Gastroesophageal sphincter (tissue), 4 donors: ENCODE data around the gene NMNAT1. TPM values are rescaled to one million over a fixed set of nuclear protein-coding genes. Genes with fewer than 3 reads are reported as not detected.

ENCODE experiments used
- ATAC-seq: fragments of 150-250 bp; one replicate; pipeline ENCODE4 v1.9.1; 2016; ENCODE audit warnings: mild to moderate bottlenecking, moderate library complexity
- H3K27ac ChIP-seq, 4 donors: fragments of 200-600 bp; sonication (generic) in 3 of 4; 1 replicate in 3 of 4; 2 replicates in 1 of 4; pipeline ENCODE4 v1.5.1; 2016 to 2019
- H3K27me3 ChIP-seq: fragments of 200-600 bp; sonication (generic); one replicate; pipeline ENCODE4 v1.5.1; 2019
- H3K36me3 ChIP-seq, 2 donors: fragments of 200-600 bp; sonication (generic); one replicate each; pipeline ENCODE4 v1.5.1; 2019; ENCODE audit warnings: control low read depth in 1 of 2
- H3K4me1 ChIP-seq, 3 donors: fragments of 200-600 bp; sonication (generic); 1 replicate in 2 of 3; 2 replicates in 1 of 3; pipeline ENCODE4 v1.5.1; 2016 to 2019; ENCODE audit warnings: control low read depth in 2 of 3
- H3K4me3 ChIP-seq, 2 donors: fragments of 200-600 bp; sonication (generic); one replicate each; pipeline ENCODE4 v1.5.1; 2019; ENCODE audit warnings: mild to moderate bottlenecking in 1 of 2, moderate library complexity in 1 of 2
- H3K9me3 ChIP-seq, 3 donors: fragments of 200-600 bp; sonication (generic); one replicate each; pipeline ENCODE4 v1.5.1; 2017 to 2019; ENCODE audit warnings: control low read depth in 2 of 3
- CTCF ChIP-seq, 4 experiments: fragments of 200-600 bp in 2 of 4; fragments of 450-650 bp in 2 of 4; sonication (generic) in 1 of 4; IDR thresholded peaks; one replicate each; pipeline ENCODE4 v1.5.1; 2017 to 2019; ENCODE audit warnings: antibody characterized with exemption in 4 of 4, mild to moderate bottlenecking in 2 of 4, moderate library complexity in 2 of 4
- EP300 ChIP-seq: sonication (generic); formaldehyde crosslinking; IDR thresholded peaks from one replicate; pipeline ENCODE4 v1.6.1; 2017; ENCODE audit warnings: antibody characterized with exemption, mild to moderate bottlenecking
- POLR2A ChIP-seq, 2 donors: fragments of 450-650 bp; IDR thresholded peaks; one replicate each; pipeline ENCODE4 v1.6.1; 2017; ENCODE audit warnings: antibody characterized with exemption in 2 of 2, mild to moderate bottlenecking in 2 of 2, moderate library complexity in 1 of 2
- POLR2AphosphoS5 ChIP-seq: sonication (generic); formaldehyde crosslinking; IDR thresholded peaks from one replicate; pipeline ENCODE4 v1.6.1; 2017; ENCODE audit warnings: antibody characterized with exemption
- WGBS, 2 donors: methylation state at CpG; one replicate each; pipeline ENCODE4 v1.1.5; 2018; ENCODE audit warnings: low coverage in 1 of 2; 5-methylcytosine and 5-hydroxymethylcytosine counted together
- total RNA-seq, 4 donors: library from RNA; depleted of rRNA; stranded (reverse); fragments of >200 nt; gene quantifications; one replicate each; pipeline ENCODE4 v1.1.0, GENCODE V29; 2016

The NMNAT1 gene
- total RNA-seq, 4 donors from 2014 or later: 6.1 to 12.6 (median 9.7) TPM

GRCh38 chr1:9907441-9907840 lies 35.8 kb upstream of the NMNAT1 start:
- Histone ChIP-seq H3K27ac (no peak overlapping the region), H3K36me3 (no peaks in the 10 kb centered on the region), H3K4me3 (no peak overlapping the region), H3K4me1 (peaks cover 0 to 35% (median 17%) of the 10 kb centered on the region in 3 donors), H3K9me3 (no peaks in the 10 kb centered on the region), H3K27me3 (no peaks in the 10 kb centered on the region)
- ATAC-seq: no peak
- no peak for TF ChIP-seq CTCF (IDR thresholded peaks at IDR 0.05)
- no peak for TF ChIP-seq POLR2AphosphoS5
- no peak for TF ChIP-seq EP300
- WGBS, 2 donors: 64 to 69% methylated on average over 5 of the region's 5 CpGs

- 61 to 77% methylated on average over 3 of the region's 4 CpGs for WGBS, 2 donors
- H3K27ac ChIP-seq: peak overlapping the region in 1 of 4 donors; percentile 83
These were observed 34.4 kb upstream of the NMNAT1 start for GRCh38 chr1:9908871-9909233.

GRCh38 chr1:9909234-9910046 lies 33.8 kb upstream of the NMNAT1 start:
- WGBS, 2 donors: 3% methylated on average over 16 of the region's 47 CpGs; no CpG with 5 or more reads in 1 of the 2 donors
- ATAC-seq: no peak
- no peaks in the 10 kb centered on the region for H3K36me3 ChIP-seq
- H3K27me3 ChIP-seq: no peaks in the 10 kb centered on the region
- peak overlapping the region; percentile 52 to 80 for H3K4me3 ChIP-seq
- peak overlapping the region; percentile 6 to 83 (median 80) for H3K27ac ChIP-seq
- peaks cover 0 to 33% (median 17%) of the 10 kb centered on the region in 3 donors for H3K4me1 ChIP-seq
- TF ChIP-seq POLR2AphosphoS5 (no peak), POLR2A (IDR thresholded peaks at IDR 0.05) (no peak), CTCF (IDR thresholded peaks at IDR 0.05) (no peak), EP300 (no peak)
- H3K9me3 ChIP-seq: no peaks in the 10 kb centered on the region

More at GRCh38 chr1:9908871-9909233, 34.4 kb upstream of the NMNAT1 start:
- H3K4me3 ChIP-seq: peak overlapping the region in 1 of 2 donors; percentile 80
- no peaks in the 10 kb centered on the region for H3K36me3 ChIP-seq
- no peaks in the 10 kb centered on the region for H3K27me3 ChIP-seq
- no peak for ATAC-seq
- peaks cover 0 to 33% (median 17%) of the 10 kb centered on the region in 3 donors for H3K4me1 ChIP-seq
- no peaks in the 10 kb centered on the region for H3K9me3 ChIP-seq
- TF ChIP-seq EP300 (no peak), CTCF (IDR thresholded peaks at IDR 0.05) (no peak), POLR2AphosphoS5 (no peak)

- Histone ChIP-seq H3K36me3 (no peaks in the 10 kb centered on the region), H3K27me3 (no peaks in the 10 kb centered on the region), H3K27ac (peak within 1 kb of the TSS; percentile 91 to 97 (median 96)), H3K4me3 (peak within 1 kb of the TSS; percentile 80), H3K4me1 (peaks cover 0 to 33% (median 17%) of the 10 kb centered on the region in 3 donors), H3K9me3 (no peaks in the 10 kb centered on the region)
- TF ChIP-seq POLR2AphosphoS5 (no peak), POLR2A (IDR thresholded peaks at IDR 0.05) (peak; percentile 23 to 69), CTCF (IDR thresholded peaks at IDR 0.05) (peak in 1 of 4 experiments; percentile 12)
- WGBS, 2 donors: no CpG with 5 or more reads among the region's 55 CpGs
- peak; percentile 93 for ATAC-seq
These were observed 33.2 kb upstream of the NMNAT1 start, which contains the start of gene CTNNBIP1 for GRCh38 chr1:9910076-9910422. TSS of gene CTNNBIP1 (minus strand) at chr1:9910269. CDS start at chr1:9872064, 38,205 bp downstream.
